DOHH2 (cell line): ENCODE results near the gene C1orf226.

Source experiments
- CTCF ChIP-seq: fragments of 200-600 bp; sonication (generic); IDR thresholded peaks from one replicate; pipeline ENCODE4 v1.5.1; 2014; ENCODE audit warnings: antibody characterized with exemption, mild to moderate bottlenecking, low read depth, low read length; ENCODE audit not compliant: poor library complexity, severe bottlenecking
- EZH2phosphoT487 ChIP-seq: fragments of 200-600 bp; sonication (generic); IDR thresholded peaks from 2 replicates; pipeline ENCODE4 v1.6.1; 2017; ENCODE audit warnings: borderline replicate concordance, mild to moderate bottlenecking, antibody characterized with exemption, low read length, moderate library complexity, mixed read lengths

- TF ChIP-seq EZH2phosphoT487: no peak
- no peak for TF ChIP-seq CTCF
Observed at GRCh38 chr1:162366149-162366548, 15.4 kb upstream of the C1orf226 start.
